Measurements from ENCODE around the gene DPP6.
"Not testable (repeated sequence)": the region's sequence is repeated elsewhere in the genome, so short reads cannot be mapped to it uniquely, and the experiment has no call there.

The DPP6 gene

GRCh38 chr7:154155928-154156327 is 103.7 kb downstream of the DPP6 start:
- not testable (repeated sequence) for DNase-seq

DNA sequence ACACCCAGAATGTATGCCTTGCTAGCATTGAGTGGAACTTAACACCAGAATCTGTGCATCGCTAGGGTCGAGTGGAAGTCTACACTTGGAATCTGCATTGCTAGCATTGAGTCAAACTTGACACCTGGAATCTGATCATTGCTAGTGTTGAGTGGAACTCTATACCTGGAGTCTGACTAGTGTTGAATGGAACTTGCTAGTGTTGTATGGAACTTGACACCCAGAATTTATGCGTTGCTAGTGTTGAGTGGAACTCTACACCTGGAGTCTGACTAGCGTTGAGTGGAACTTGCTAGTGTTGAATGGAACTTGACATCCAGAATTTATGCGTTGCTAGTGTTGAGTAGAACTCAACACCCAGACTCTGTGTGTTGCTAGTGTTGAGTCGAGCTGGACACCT is 110.7 kb downstream of the DPP6 start:
- not testable (repeated sequence) for DNase-seq

DNA sequence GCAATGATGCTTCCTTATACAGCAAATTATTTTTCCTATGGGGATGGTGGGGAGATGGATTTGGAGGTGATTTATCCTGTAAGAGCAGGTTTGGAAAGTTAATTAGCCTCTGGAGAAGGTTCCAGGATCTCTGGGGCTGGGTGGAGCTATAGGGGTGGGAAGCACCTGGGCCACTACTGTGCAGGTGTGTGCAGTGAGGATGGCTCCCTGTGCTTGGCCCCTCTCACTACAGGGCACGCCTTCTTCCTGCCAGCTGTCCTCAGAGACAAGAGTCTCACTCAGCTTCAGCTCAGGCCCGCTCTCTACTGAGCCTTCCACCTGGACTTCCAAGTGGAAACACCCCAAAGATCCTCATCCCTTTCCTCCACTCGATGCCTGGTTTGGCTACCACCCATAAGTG is 111.4 kb downstream of the DPP6 start:
- not testable (repeated sequence) for DNase-seq

GRCh38 chr7:154167051-154167450 is 114.9 kb downstream of the DPP6 start:
- no peak for DNase-seq

DNA sequence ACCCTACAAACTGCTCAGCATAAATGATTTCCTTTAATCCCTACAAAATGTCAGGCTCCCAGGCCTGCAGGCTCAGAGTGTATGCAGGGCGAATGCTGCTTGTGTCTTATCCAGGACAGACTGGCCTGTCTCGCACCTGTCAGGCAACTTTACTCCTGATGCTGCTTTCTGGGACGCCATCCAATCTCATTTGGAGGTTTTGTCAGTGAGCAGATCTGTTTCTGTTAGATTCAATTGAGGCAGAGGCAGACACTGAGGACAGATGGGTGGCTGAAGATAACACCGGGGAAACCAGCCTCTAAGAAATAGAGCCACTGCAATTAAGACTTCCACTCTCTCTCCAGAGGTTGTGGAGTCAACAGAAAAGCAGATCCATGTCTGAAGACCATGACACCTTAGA is 115.6 kb downstream of the DPP6 start:
- DNase-seq = no peak

DNA sequence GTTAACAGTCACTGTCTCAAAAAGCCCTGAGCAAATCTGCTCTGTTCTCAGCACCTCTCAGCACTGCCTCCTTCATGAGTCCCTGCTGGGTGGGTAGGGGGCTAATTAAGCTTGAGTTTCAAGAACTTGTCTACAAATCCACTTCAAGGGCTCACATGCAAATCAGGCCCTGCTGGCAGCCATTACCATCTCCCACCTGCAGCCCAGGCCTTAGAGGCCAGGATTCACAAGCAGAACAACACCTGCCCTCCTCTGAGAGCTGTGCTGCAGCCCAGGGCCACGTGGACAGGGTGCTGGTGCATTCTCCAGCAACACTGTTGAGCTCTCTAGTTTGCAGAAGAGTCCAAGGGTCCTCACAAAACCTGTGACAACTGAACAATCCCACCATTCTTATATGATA is 119.2 kb downstream of the DPP6 start:
- no peak for DNase-seq

DNA sequence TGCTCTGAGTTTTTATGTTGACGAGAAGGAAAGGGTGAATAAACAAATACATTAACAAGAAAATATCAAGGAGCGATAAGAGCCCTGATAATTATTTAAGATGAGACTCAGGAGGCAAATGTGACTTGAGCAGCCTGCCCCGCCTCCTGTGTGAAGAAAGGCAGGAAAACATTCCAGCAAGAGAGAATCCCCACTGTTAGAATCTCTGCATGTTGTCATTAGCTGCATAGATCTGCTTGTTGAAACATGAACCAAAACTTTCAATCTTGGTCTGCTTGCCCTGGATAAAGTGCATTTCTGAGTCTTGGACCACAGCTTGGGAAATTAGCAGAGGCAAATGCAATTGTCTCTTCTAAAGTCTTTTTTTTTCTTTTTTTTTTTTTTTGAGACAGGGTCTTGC is 120.0 kb downstream of the DPP6 start:
- DNase-seq = no peak

GRCh38 chr7:154177584-154177983 is 125.4 kb downstream of the DPP6 start:
- no peak for DNase-seq

- no peak for DNase-seq
These were observed 126.7 kb downstream of the DPP6 start for GRCh38 chr7:154178895-154179294.

GRCh38 chr7:154183482-154183881 is 131.3 kb downstream of the DPP6 start:
- DNase-seq = no peak

- no peak for DNase-seq
These were observed 131.7 kb downstream of the DPP6 start for GRCh38 chr7:154183946-154184345.

- DNase-seq = no peak
These were observed 134.6 kb downstream of the DPP6 start for GRCh38 chr7:154186811-154187210.

DNA sequence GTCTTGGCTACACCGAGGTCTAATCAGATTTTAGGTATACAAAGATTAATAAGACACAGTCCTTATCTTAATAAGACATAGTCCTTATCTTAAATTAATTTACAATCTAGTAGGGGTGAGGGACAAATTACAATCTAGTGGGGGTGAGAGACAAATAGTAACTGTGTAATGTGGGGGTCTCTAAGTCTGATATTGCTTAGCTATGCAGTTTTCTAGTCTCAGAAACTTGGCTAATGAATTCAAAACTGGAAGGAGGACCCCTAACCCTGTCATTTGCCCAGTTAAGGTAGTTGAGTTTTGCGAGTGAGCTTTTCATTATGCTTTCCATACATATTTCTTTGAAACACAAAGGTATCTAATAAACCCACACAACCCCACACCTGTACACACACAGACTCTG is 136.1 kb downstream of the DPP6 start:
- no peak for DNase-seq

DNA sequence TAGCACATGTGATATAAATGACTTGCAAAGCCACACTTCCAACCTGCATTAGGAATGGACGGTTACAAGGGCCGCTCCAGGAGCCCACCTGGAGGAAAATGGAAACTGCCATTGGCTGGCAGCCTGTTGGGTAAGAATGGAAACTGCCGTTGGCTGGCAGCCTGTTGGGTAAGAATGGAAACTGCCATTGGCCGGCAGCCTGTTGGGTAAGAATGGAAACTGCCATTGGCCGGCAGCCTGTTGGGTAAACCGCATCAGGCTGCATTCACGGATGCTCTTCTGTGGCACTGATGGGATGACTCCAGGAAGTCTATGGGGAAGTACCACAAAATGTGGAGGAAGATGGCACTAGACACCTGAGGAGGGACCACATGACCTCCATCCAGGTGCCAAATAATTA is 143.1 kb downstream of the DPP6 start:
- no peak for DNase-seq

GRCh38 chr7:154198481-154198880 is 146.3 kb downstream of the DPP6 start:
- no peak for DNase-seq

DNA sequence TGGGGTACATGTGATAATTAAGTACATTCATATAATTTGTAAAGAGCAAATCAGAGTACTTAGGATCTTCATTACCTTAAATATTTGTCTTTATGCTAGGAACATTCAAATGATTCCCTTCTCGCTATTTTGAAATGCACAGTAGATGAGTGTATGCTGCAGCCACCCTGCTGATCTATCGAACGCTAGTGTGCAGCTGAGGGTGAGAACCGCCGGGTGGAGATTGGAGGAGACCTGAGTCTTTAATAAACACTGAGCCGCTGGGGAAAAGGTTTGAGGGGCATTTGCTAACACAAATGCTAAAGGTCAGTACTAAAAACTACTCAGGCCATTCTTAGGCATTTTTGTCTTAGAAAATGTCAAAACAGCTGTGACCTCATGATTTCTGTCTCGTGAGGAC is 148.0 kb downstream of the DPP6 start:
- DNase-seq = no peak

DNA sequence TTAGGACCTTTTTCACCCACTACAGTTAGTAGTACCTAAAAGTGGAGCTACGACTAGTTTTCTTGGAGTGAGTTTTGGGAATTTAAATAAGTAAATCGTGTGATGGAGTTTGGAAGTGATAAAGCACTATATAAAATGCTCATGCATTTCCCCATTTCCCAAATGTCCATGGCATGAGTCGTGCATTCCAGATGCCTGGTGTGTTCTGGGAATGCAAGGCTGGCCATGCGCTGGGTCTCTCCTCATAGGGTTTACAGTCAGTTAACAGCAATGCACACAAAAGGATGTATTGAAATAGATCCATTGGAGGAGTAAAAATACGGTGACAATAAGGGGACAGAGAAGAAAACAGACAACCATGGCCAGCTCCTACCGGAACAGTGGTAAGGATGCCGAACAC is 149.8 kb downstream of the DPP6 start:
- DNase-seq = no peak

DNA sequence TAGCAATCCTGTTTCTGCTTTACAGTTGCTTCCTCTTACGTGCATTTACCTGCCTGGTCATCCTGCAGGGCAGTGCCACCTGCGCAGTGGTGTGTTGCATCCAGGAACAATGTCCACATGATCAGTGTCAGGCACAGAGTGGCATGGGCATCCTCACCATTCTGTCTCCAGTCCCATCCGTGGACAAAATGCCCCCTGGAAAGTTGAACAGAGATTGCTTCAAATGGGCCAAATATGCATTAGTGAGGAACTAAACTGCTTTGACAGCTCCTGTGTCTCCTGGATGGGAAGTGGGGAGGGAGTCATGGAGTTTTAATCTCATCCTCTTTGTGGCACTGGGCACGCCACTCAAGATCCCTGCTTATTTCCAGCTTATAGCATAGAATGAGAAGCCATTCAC is 151.8 kb downstream of the DPP6 start:
- DNase-seq = no peak

DNA sequence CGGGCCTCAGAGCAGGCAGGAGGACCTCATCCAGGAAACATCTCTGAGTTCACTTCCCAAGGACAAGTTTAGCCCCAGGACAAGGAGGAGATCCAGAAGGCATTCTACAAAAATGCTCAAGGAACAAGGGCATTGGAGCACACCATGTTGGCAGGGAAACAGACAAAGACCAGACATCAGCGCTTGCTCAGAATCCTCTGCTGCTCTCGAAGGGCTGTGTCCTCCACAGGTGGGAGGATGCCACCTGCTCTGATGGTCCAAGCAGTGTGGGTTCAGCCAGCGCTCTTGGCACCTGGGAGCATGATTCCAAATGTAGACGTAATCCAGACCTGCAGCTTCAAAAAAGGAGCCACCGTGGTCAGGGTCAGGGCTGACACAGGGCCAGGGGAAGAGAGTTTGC is 160.7 kb downstream of the DPP6 start:
- no peak for DNase-seq

DNA sequence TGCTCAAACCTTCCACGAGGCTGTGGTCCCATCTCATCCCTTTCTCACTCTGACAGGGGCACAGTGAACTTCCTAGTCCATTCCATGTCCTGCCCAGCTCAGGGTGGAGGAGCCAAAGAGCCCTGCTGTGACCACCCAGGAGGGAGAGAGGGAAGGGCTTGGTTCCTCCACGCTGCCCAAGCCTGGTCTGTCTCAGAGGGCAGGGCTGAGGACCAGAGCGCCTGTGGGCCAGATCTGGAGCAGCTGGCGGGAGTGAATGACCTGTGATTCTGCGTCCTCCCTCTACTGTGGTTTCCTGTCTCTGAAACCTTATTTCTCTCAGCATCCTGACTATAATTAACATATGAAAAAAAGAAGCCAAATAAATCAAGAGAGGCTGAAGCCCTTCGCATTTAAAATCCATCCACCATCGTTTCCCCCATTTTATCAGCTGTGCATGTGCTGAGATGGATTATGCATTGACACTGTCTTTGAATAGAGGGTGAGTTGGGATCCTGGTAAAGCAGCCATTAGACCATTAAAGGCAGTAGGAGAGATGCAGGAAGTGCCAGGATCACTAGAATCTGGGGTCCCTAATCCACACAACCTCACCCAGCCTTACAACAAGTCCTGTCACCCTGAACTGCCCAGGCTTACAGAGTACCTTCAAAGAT is 165.6 kb downstream of the DPP6 start:
- DNase-seq = no peak

DNA sequence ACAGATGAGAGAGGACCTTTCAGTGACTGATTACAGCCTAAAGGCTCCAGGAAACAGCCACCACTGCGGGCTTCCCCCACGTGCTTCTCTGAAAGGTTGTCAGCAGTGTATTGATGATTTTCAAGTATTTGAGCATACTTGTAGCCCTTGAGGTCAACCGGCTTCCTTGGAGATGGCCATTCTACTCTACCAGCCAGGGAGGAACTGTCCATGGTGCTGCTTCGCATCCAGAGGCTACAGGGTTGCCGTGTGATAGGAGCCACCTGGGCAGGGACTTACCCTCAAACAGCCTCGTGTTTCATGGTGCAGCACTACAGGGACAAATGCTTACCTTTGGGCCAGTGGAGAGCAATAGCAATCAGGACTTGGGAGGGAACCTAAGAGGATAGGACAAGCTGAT is 179.5 kb downstream of the DPP6 start:
- DNase-seq = no peak

- DNase-seq = no peak
These were observed 180.5 kb downstream of the DPP6 start for GRCh38 chr7:154232700-154233099.

DNA sequence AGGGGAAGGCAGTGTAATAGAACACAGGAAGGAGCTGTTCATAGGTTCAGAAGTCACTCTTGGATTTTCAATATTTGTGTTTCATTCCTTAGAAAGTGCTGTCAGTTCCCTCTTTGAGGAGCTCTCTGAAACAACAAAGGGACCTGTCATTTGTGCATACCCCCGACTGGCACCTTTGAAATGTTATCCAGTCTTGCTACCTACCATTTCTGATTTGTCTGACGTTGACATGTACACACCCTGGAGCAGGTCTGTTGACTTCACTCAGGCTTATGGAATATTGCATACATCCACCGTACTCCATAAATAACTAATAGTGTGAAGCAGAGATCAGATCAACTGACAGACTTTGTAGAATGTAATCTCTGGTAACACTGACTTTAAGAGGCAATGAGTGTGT is 189.8 kb downstream of the DPP6 start:
- DNase-seq = no peak

DNA sequence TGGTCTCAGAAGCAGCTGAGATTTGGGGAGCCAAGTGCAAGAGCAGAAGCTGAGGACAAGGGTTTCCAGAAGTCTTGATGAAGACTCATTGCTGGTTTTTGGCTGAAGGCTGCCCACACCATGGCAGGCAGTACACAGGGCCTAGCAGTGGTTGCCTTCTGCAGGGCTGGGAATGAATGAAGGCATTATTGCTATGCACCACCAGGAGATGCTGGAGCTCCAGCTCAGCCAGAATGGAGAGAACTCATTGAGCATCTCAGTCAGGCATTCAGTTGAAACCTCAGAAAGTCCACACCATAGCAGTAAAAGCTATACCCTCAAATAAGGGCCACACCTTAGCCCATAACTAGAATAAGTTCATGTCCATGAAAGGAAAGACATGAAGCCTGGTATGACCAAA is 190.5 kb downstream of the DPP6 start:
- DNase-seq = no peak

DNA sequence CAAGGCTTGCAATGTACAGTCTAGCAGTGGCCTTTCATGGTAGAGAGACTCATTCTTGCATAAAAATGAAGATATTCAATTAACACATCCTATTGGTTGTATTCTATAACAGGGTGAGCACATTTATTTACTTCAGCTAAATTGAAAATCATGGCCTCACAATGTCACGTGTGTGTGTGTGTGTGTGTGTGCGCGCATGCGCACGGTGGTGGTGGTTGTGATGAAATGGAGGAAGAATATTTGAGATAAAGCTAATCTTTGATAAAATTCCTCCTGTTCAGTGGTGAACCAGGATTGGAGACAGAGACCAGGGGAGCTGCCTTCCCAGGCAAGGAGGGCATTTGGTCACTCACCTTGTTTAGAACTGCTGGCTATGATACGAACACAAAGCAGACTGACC is 199.8 kb downstream of the DPP6 start:
- DNase-seq = no peak

DNA sequence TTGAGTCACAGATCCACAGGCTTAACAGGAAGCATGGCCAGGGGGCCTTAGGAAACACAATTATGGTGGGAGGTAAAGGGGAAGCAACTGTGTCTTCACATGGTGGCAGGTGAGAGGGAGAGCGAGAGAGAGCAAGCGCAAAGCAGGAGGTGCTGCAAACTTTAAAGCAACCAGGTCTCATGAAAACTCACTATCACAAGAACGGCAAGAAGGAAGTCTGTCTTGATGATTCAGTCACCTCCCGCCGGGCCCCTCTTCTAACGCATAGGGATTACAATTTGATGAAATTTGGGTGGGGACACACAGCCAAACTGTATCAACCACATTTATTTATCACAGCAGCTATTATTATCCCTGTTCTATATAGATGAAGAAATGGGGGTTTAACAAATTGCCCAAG is 201.6 kb downstream of the DPP6 start:
- DNase-seq = no peak

Data from NCI-H1930 (cell line).